ENCODE measurements around the gene BAMBI. TPM values are rescaled to one million over a fixed set of nuclear protein-coding genes. Genes with fewer than 3 reads are reported as not detected.
A peak's percentile ranks its signal among the peaks of the same experiment; 100 is the strongest.

The BAMBI gene
- polyA plus RNA-seq, 1 donor from 2014 or later: 0.54 TPM

DNA sequence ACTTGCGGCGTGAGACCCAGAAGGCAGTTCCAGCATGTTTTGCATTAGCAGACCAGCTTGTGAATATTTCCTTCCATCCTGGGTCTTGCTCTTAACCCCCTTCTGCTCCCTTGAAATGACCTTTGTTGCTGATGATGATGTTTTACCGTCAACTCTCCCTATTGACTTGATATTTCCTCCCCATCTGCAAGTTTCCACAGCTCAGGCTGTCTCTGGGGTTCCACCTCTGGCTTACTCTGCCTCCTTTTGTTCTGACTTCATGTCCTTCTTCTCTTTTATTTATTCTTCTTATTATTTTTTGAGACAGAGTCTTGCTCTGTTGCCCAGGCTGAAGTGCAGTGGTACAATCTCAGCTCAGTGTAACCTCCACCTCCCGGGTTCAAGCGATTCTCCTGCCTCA is 17.2 kb downstream of the BAMBI start:
- Histone ChIP-seq H2AFZ (ENCODE audit: low read depth, low read length) (no peak overlapping the region), H3K9ac (ENCODE audit: low read length) (no peak overlapping the region), H3K4me3 (ENCODE audit: low read length) (no peak overlapping the region), H3F3A (ENCODE audit: insufficient read depth, low read length, poor library complexity, severe bottlenecking) (no peaks in the 10 kb centered on the region), H3K36me3 (ENCODE audit: insufficient read depth, low read length) (no peaks in the 10 kb centered on the region), H3K79me2 (replicated peaks; ENCODE audit: insufficient read depth, low read length) (no peaks in the 10 kb centered on the region), H3K9me3 (ENCODE audit: low read length) (no peaks in the 10 kb centered on the region), H3K27ac (ENCODE audit: low read length) (no peak overlapping the region), H4K20me1 (ENCODE audit: insufficient read depth) (no peaks in the 10 kb centered on the region), H3K4me2 (ENCODE audit: low read length) (no peak overlapping the region), H3K27me3 (ENCODE audit: insufficient read depth, low read depth, low read length) (no peaks in the 10 kb centered on the region), H3K9me2 (ENCODE audit: insufficient read depth, low read length) (no peaks in the 10 kb centered on the region)
- TF ChIP-seq, protein P1, sequence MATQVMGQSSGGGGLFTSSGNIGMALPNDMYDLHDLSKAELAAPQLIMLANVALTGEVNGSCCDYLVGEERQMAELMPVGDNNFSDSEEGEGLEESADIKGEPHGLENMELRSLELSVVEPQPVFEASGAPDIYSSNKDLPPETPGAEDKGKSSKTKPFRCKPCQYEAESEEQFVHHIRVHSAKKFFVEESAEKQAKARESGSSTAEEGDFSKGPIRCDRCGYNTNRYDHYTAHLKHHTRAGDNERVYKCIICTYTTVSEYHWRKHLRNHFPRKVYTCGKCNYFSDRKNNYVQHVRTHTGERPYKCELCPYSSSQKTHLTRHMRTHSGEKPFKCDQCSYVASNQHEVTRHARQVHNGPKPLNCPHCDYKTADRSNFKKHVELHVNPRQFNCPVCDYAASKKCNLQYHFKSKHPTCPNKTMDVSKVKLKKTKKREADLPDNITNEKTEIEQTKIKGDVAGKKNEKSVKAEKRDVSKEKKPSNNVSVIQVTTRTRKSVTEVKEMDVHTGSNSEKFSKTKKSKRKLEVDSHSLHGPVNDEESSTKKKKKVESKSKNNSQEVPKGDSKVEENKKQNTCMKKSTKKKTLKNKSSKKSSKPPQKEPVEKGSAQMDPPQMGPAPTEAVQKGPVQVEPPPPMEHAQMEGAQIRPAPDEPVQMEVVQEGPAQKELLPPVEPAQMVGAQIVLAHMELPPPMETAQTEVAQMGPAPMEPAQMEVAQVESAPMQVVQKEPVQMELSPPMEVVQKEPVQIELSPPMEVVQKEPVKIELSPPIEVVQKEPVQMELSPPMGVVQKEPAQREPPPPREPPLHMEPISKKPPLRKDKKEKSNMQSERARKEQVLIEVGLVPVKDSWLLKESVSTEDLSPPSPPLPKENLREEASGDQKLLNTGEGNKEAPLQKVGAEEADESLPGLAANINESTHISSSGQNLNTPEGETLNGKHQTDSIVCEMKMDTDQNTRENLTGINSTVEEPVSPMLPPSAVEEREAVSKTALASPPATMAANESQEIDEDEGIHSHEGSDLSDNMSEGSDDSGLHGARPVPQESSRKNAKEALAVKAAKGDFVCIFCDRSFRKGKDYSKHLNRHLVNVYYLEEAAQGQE (IDR thresholded peaks at IDR 0.05; ENCODE audit: borderline replicate concordance): no peak
- TF ChIP-seq EP300 (conservative IDR thresholded peaks at IDR 0.05; ENCODE audit: poor library complexity, severe bottlenecking): no peak
- TF ChIP-seq TAF1 (IDR thresholded peaks at IDR 0.05; ENCODE audit: low read depth): no peak
- TF ChIP-seq MXI1 (conservative IDR thresholded peaks at IDR 0.05; ENCODE audit: poor library complexity, severe bottlenecking): no peak
- TF ChIP-seq, protein P2, sequence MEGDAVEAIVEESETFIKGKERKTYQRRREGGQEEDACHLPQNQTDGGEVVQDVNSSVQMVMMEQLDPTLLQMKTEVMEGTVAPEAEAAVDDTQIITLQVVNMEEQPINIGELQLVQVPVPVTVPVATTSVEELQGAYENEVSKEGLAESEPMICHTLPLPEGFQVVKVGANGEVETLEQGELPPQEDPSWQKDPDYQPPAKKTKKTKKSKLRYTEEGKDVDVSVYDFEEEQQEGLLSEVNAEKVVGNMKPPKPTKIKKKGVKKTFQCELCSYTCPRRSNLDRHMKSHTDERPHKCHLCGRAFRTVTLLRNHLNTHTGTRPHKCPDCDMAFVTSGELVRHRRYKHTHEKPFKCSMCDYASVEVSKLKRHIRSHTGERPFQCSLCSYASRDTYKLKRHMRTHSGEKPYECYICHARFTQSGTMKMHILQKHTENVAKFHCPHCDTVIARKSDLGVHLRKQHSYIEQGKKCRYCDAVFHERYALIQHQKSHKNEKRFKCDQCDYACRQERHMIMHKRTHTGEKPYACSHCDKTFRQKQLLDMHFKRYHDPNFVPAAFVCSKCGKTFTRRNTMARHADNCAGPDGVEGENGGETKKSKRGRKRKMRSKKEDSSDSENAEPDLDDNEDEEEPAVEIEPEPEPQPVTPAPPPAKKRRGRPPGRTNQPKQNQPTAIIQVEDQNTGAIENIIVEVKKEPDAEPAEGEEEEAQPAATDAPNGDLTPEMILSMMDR (IDR thresholded peaks at IDR 0.05; ENCODE audit: poor library complexity, severe bottlenecking): no peak
- TF ChIP-seq RAD21 (conservative IDR thresholded peaks at IDR 0.05): no peak
- no peak for TF ChIP-seq EZH2 (IDR thresholded peaks at IDR 0.05; ENCODE audit: borderline replicate concordance, insufficient read depth, low read length, poor library complexity, severe bottlenecking)
- TF ChIP-seq SMC3 (conservative IDR thresholded peaks at IDR 0.05; ENCODE audit: poor library complexity): no peak
- TF ChIP-seq POLR2AphosphoS5 (IDR thresholded peaks at IDR 0.05): no peak

DNA sequence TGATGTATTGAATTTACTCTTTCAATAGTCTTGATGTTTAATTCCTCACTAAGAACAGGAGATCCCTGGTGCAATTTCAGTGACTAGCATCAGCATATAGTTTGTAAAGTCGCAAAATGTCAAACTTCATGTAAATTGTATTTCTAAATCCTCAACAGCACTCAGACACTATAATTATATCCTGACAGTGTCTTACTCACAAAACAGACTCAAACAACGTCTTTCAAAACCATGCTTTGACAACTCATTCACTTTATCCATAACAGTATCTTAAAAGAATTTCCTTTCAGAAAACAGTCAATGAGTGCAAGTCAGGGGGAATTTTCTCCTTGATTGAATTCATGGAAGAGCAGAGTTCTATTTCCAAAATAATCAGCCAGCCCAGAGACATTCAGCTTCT is 20.8 kb downstream of the BAMBI start:
- H3K79me2 ChIP-seq (replicated peaks; ENCODE audit: insufficient read depth, low read length): no peaks in the 10 kb centered on the region
- no peaks in the 10 kb centered on the region for H3K36me3 ChIP-seq (ENCODE audit: insufficient read depth, low read length)
- H2AFZ ChIP-seq (ENCODE audit: low read depth, low read length): no peak overlapping the region
- H3K27me3 ChIP-seq (ENCODE audit: insufficient read depth, low read depth, low read length): no peaks in the 10 kb centered on the region
- H3F3A ChIP-seq (ENCODE audit: insufficient read depth, low read length, poor library complexity, severe bottlenecking): no peaks in the 10 kb centered on the region
- TF ChIP-seq POLR2AphosphoS5 (IDR thresholded peaks at IDR 0.05) (peak; percentile 56), EZH2 (IDR thresholded peaks at IDR 0.05; ENCODE audit: borderline replicate concordance, insufficient read depth, low read length, poor library complexity, severe bottlenecking) (no peak), EP300 (conservative IDR thresholded peaks at IDR 0.05; ENCODE audit: poor library complexity, severe bottlenecking) (peak; percentile 57)
- TF ChIP-seq, protein P1 (IDR thresholded peaks at IDR 0.05; ENCODE audit: borderline replicate concordance): no peak
- TF ChIP-seq, protein P2 (IDR thresholded peaks at IDR 0.05; ENCODE audit: poor library complexity, severe bottlenecking): no peak
- no peak overlapping the region for H3K9ac ChIP-seq (ENCODE audit: low read length)
- H3K4me3 ChIP-seq (ENCODE audit: low read length): no peak overlapping the region
- no peaks in the 10 kb centered on the region for H3K9me3 ChIP-seq (ENCODE audit: low read length)
- no peak overlapping the region for H3K4me2 ChIP-seq (ENCODE audit: low read length)
- H3K9me2 ChIP-seq (ENCODE audit: insufficient read depth, low read length): no peaks in the 10 kb centered on the region
- H3K27ac ChIP-seq (ENCODE audit: low read length): no peak overlapping the region
- no peaks in the 10 kb centered on the region for H4K20me1 ChIP-seq (ENCODE audit: insufficient read depth)
